Lower leg skin (tissue), 4 donors: ENCODE results near the gene LCLAT1. TPM values are rescaled to one million over a fixed set of nuclear protein-coding genes. Genes with fewer than 3 reads are reported as not detected.

Source experiments
- DNase-seq, 2 donors: peaks; one replicate each; pipeline ENCODE4 v3.0.0-alpha.2; 2019; ENCODE audit warnings: low spot score in 2 of 2
- H3K4me3 ChIP-seq: fragments of 200-600 bp; sonication (generic); 2 replicates; pipeline ENCODE4 v1.5.1; 2017; ENCODE audit warnings: mild to moderate bottlenecking, low read depth; ENCODE audit not compliant: poor library complexity, severe bottlenecking
- CTCF ChIP-seq, 3 donors: fragments of 450-650 bp; IDR thresholded peaks; one replicate each; pipeline ENCODE4 v1.5.1; 2016; ENCODE audit warnings: antibody characterized with exemption in 3 of 3, mild to moderate bottlenecking in 3 of 3, moderate library complexity in 2 of 3
- POLR2A ChIP-seq, 2 donors: fragments of 450-650 bp; IDR thresholded peaks; one replicate each; pipeline ENCODE4 v1.6.1; 2016 to 2017; ENCODE audit warnings: antibody characterized with exemption in 2 of 2, mild to moderate bottlenecking in 1 of 2, moderate library complexity in 1 of 2
- WGBS, 2 donors: methylation state at CpG; one replicate each; pipeline ENCODE4 v1.1.5; 2018; 5-methylcytosine and 5-hydroxymethylcytosine counted together
- intact Hi-C: fragments of 100-400 bp; cut with DNase I; formaldehyde crosslinking; loops from one replicate; pipeline ENCODE4 v1.15.0; 2023; ENCODE audit warnings: low total_unique reads
- total RNA-seq, 4 donors: library from RNA; depleted of rRNA; stranded (reverse); fragments of >200 nt; gene quantifications; one replicate each; pipeline ENCODE4 v1.1.0, GENCODE V29; 2016

Gene LCLAT1
- total RNA-seq, 4 donors from 2014 or later: 5.2 to 19.1 (median 12.0) TPM

DNA sequence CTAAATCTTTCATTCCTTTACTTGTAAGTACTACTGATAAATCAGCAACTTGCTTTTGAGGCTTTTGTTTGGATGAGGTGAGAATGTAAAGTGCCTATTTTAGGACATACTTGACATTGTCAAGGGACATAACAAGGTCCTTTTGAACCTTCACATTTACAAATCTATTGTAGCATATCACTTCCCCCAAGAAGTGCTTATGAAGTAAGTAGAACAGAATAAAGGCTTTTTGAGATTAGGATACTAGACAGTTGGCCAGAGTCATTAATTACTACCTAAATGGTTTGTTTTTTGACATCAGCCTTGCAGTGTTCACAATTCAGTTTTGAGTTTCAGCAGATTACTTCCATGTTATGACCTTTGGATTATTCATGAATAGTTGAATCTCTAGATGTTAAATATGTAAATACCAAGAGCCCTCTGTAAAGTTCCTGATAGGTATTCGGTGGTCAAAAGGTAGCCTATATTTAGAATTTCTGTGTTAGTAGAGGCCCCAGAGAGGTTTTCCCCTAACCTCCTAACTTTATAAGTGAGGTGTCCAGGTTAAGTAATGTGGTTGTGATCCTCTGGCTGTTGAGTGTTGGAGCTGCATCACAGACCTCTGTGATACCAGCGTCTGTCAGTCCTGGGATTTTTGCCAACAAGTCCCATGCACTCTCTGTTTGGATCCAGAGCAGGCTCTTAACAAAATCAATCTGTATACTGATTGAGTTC lies 67.2 kb downstream of the LCLAT1 start:
- intact Hi-C loops: no loop called here
- WGBS, 2 donors: 49 to 60% methylated on average over 2 of the region's 2 CpGs
- DNase-seq: no peak
- TF ChIP-seq POLR2A (IDR thresholded peaks at IDR 0.05) (no peak), CTCF (IDR thresholded peaks at IDR 0.05) (no peak)
- H3K4me3 ChIP-seq: no peak overlapping the region

- TF ChIP-seq CTCF (IDR thresholded peaks at IDR 0.05): no peak
- TF ChIP-seq POLR2A (IDR thresholded peaks at IDR 0.05): no peak
- WGBS, 2 donors: 68% methylated on average over 4 of the region's 4 CpGs
- intact Hi-C loops: no loop called here
- no peak for DNase-seq
- no peak overlapping the region for H3K4me3 ChIP-seq
Observed at GRCh38 chr2:30514848-30515435, 67.9 kb downstream of the LCLAT1 start.

DNA sequence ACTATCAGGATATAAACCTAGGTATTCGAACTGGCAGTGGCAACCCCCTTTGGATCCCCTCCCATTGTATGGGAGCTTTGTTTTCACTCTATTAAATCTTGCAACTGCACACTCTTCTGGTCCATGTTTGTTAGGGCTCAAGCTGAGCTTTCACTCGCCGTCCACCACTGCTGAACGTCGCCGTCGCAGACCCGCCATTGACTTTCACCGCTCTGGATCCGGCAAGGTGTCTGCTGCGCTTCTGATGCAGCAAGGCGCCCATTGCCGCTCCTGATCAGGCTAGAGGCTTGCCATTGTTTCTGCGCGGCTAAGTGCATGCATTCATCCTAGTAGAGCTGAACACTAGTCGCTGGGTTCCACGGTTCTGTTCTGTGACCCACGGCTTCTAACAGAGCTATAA lies 69.1 kb downstream of the LCLAT1 start:
- intact Hi-C loops: no loop called here
- 89 to 92% methylated on average over 18 of the region's 18 CpGs for WGBS, 2 donors

GRCh38 chr2:30519796-30520195 lies 72.8 kb downstream of the LCLAT1 start:
- no peak overlapping the region for H3K4me3 ChIP-seq
- intact Hi-C loops: no loop called here
- no peak for TF ChIP-seq CTCF (IDR thresholded peaks at IDR 0.05)
- no peak for TF ChIP-seq POLR2A (IDR thresholded peaks at IDR 0.05)
- DNase-seq: no peak
- 97 to 98% methylated on average over 16 of the region's 16 CpGs for WGBS, 2 donors

More for the DNA sequence above, 69.1 kb downstream of the LCLAT1 start:
- H3K4me3 ChIP-seq: no peak overlapping the region
- DNase-seq: no peak
- TF ChIP-seq CTCF (IDR thresholded peaks at IDR 0.05) (no peak), POLR2A (IDR thresholded peaks at IDR 0.05) (no peak)

DNA sequence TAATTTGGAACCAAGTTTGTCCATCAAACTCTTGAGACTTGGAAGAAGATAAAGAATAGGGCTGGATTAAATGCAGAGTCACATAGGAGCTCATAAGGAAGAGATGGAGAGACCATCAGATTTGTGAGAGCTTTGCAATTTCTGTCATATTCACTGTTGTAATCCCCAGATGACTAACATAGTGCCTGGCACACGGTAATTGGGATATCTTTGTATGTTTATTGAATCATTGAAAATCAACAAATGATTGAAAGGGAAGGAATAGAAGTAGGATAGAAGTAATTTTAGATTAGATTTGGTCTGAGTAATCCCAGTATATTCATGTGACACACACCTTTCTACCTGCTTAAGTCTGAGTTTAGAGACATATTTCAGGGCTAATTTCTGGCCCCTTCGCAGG lies 75.4 kb downstream of the LCLAT1 start:
- intact Hi-C loops: no loop called here
- WGBS, 2 donors: 96 to 99% methylated on average over 2 of the region's 2 CpGs
- no peak for DNase-seq
- H3K4me3 ChIP-seq: no peak overlapping the region
- TF ChIP-seq CTCF (IDR thresholded peaks at IDR 0.05) (no peak), POLR2A (IDR thresholded peaks at IDR 0.05) (no peak)
